ENCODE data around the gene SFXN5.

Gene SFXN5

GRCh38 chr2:73018188-73018825 lies 53.2 kb downstream of the SFXN5 start:
- DNase-seq (ENCODE audit: low spot score): no peak

- DNase-seq (ENCODE audit: low spot score): no peak
Measured at GRCh38 chr2:73013936-73014335, 57.6 kb downstream of the SFXN5 start.

- no peak for DNase-seq (ENCODE audit: low spot score)
Measured at GRCh38 chr2:73009177-73009839, 62.2 kb downstream of the SFXN5 start.

- no peak for DNase-seq (ENCODE audit: low spot score)
Measured at GRCh38 chr2:73008766-73009135, 62.8 kb downstream of the SFXN5 start.

- no peak for DNase-seq (ENCODE audit: low spot score)
Measured at GRCh38 chr2:73007991-73008765, 63.3 kb downstream of the SFXN5 start.

- DNase-seq (ENCODE audit: low spot score): no peak
Measured at GRCh38 chr2:73006969-73007710, 64.4 kb downstream of the SFXN5 start.

GRCh38 chr2:73004889-73005596 lies 66.5 kb downstream of the SFXN5 start:
- no peak for DNase-seq (ENCODE audit: low spot score)

- DNase-seq (ENCODE audit: low spot score): no peak
Measured at GRCh38 chr2:73004466-73004865, 67.0 kb downstream of the SFXN5 start.

GRCh38 chr2:73003027-73003426 lies 68.5 kb downstream of the SFXN5 start:
- no peak for DNase-seq (ENCODE audit: low spot score)

- DNase-seq (ENCODE audit: low spot score): no peak
Measured at GRCh38 chr2:73000808-73001570, 70.5 kb downstream of the SFXN5 start.

GRCh38 chr2:72999729-73000725 lies 71.5 kb downstream of the SFXN5 start:
- DNase-seq (ENCODE audit: low spot score): no peak

GRCh38 chr2:72998724-72999123 lies 72.8 kb downstream of the SFXN5 start:
- DNase-seq (ENCODE audit: low spot score): no peak

- DNase-seq (ENCODE audit: low spot score): no peak
Measured at GRCh38 chr2:72998234-72998651, 73.3 kb downstream of the SFXN5 start.

GRCh38 chr2:72996117-72996502 lies 75.4 kb downstream of the SFXN5 start:
- DNase-seq (ENCODE audit: low spot score): no peak

GRCh38 chr2:72995430-72996116 lies 75.9 kb downstream of the SFXN5 start:
- DNase-seq (ENCODE audit: low spot score): no peak

GRCh38 chr2:72994991-72995380 lies 76.5 kb downstream of the SFXN5 start:
- DNase-seq (ENCODE audit: low spot score): no peak

- DNase-seq (ENCODE audit: low spot score): no peak
Measured at GRCh38 chr2:72994282-72994990, 77.1 kb downstream of the SFXN5 start.

GRCh38 chr2:72993933-72994280 lies 77.6 kb downstream of the SFXN5 start:
- DNase-seq (ENCODE audit: low spot score): no peak
